PC-3 (cell line): ENCODE data around the gene UBA5.

ENCODE experiments used
- CTCF ChIP-seq: fragments of 300-600 bp; sonication (generic); conservative IDR thresholded peaks from 2 replicates; pipeline ENCODE4 v1.5.1; 2017; ENCODE audit warnings: antibody characterized with exemption, low read depth, mild to moderate bottlenecking, low read length
- EZH2 ChIP-seq: fragments of 300-600 bp; sonication (generic); IDR thresholded peaks from one replicate; pipeline ENCODE4 v1.6.1; 2017; ENCODE audit warnings: antibody characterized with exemption, mild to moderate bottlenecking, low read length; ENCODE audit not compliant: unreplicated experiment
- EZH2phosphoT487 ChIP-seq: fragments of 300-600 bp; sonication (generic); IDR thresholded peaks from 2 replicates; pipeline ENCODE4 v1.6.1; 2018; ENCODE audit warnings: mild to moderate bottlenecking, antibody characterized with exemption, low read length, borderline replicate concordance

GRCh38 chr3:132659000-132659364 lies 1.1 kb upstream of the UBA5 start:
- TF ChIP-seq EZH2 (no peak), CTCF (no peak), EZH2phosphoT487 (no peak)
